ENCODE measurements around the gene CHIC1.

DNA sequence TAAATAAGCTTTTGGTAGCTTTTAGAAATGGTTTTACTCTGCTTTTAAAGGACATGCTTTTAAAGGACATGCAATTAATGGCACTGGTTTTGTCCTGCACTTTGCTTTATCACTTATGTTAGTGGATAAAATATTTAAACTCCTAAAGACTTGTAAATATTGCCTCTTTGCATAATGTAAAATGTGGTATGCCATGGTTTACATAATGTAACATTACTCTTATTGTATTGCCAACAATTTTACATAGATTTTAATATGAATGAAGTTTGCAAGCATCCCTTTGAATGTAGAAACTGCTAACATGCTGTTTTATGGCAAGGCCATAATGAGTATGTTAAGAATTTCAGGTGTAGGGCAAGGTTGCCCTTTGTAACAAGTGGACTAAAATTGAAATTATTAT, 118.4 kb downstream of the CHIC1 start:
- TF ChIP-seq, protein P1, sequence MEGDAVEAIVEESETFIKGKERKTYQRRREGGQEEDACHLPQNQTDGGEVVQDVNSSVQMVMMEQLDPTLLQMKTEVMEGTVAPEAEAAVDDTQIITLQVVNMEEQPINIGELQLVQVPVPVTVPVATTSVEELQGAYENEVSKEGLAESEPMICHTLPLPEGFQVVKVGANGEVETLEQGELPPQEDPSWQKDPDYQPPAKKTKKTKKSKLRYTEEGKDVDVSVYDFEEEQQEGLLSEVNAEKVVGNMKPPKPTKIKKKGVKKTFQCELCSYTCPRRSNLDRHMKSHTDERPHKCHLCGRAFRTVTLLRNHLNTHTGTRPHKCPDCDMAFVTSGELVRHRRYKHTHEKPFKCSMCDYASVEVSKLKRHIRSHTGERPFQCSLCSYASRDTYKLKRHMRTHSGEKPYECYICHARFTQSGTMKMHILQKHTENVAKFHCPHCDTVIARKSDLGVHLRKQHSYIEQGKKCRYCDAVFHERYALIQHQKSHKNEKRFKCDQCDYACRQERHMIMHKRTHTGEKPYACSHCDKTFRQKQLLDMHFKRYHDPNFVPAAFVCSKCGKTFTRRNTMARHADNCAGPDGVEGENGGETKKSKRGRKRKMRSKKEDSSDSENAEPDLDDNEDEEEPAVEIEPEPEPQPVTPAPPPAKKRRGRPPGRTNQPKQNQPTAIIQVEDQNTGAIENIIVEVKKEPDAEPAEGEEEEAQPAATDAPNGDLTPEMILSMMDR (IDR thresholded peaks at IDR 0.05) = no peak
- no peak for TF ChIP-seq POLR2A (IDR thresholded peaks at IDR 0.05)

Measured in adrenal gland (tissue), 5 donors.